ENCODE measurements around the gene TMEM37.

- TF ChIP-seq CTCF (conservative IDR thresholded peaks at IDR 0.05) = no peak
- TF ChIP-seq ZFX (IDR thresholded peaks at IDR 0.05) = no peak
These were observed 559 bp downstream of the TMEM37 start for GRCh38 chr2:119431976-119432850.

All from C4-2B (cell line).